ENCODE measurements around the gene DGCR2.

- TF ChIP-seq CTCF (optimal IDR thresholded peaks at IDR 0.05 in 1 of 3, IDR thresholded peaks at IDR 0.05 in 1 of 3, conservative IDR thresholded peaks at IDR 0.05 in 1 of 3; ENCODE audit: extremely low read depth in 1 of 3, insufficient read depth in 2 of 3, low read length in 3 of 3) (no peak), EZH2 (IDR thresholded peaks at IDR 0.05; ENCODE audit: low read length) (no peak)
Observed at GRCh38 chr22:19124377-19124776, 2.2 kb upstream of the DGCR2 start.
